Tibial artery (tissue), 4 donors: ENCODE measurements around the gene LRRTM4.

Experiments
- DNase-seq, 2 donors: peaks; one replicate each; pipeline ENCODE4 v3.0.0-alpha.2; 2019
- H3K27ac ChIP-seq, 2 donors: fragments of 200-600 bp; sonication (generic) in 1 of 2; 1 replicate in 1 of 2; 2 replicates in 1 of 2; pipeline ENCODE4 v1.5.1; 2018 to 2019; ENCODE audit warnings: mild to moderate bottlenecking in 1 of 2
- H3K27me3 ChIP-seq, 2 donors: fragments of 200-600 bp; sonication (generic) in 1 of 2; one replicate each; pipeline versions ENCODE4 v1.5.1 to v1.6.0; 2016 to 2019
- H3K36me3 ChIP-seq, 3 donors: fragments of 200-600 bp; sonication (generic) in 2 of 3; one replicate each; pipeline ENCODE4 v1.5.1; 2016 to 2019; ENCODE audit warnings: mild to moderate bottlenecking in 2 of 3
- H3K4me1 ChIP-seq, 4 donors: fragments of 200-600 bp; sonication (generic) in 2 of 4; 1 replicate in 3 of 4; 2 replicates in 1 of 4; pipeline ENCODE4 v1.5.1; 2016 to 2019
- H3K4me3 ChIP-seq, 2 donors: fragments of 200-600 bp; sonication (generic) in 1 of 2; 1 replicate in 1 of 2; 2 replicates in 1 of 2; pipeline ENCODE4 v1.5.1; 2018 to 2019; ENCODE audit warnings: mild to moderate bottlenecking in 2 of 2
- H3K9me3 ChIP-seq, 3 donors: fragments of 200-600 bp; sonication (generic) in 1 of 3; one replicate each; pipeline ENCODE4 v1.5.1; 2016 to 2019
- intact Hi-C: fragments of 100-400 bp; cut with DNase I; formaldehyde crosslinking; loops from one replicate; pipeline ENCODE4 v1.15.0; 2023; ENCODE audit warnings: low total_unique reads
- TF ChIP-seq, protein P1 (sequence below), 2 experiments: fragments of 200-600 bp in 1 of 2; fragments of 450-650 bp in 1 of 2; IDR thresholded peaks; one replicate each; pipeline ENCODE4 v1.5.1; 2017 to 2019; ENCODE audit warnings: antibody characterized with exemption in 2 of 2, mild to moderate bottlenecking in 1 of 2, moderate library complexity in 1 of 2

Gene LRRTM4

GRCh38 chr2:76985387-76986136 lies 536.6 kb downstream of the LRRTM4 start:
- no peaks in the 10 kb centered on the region for H3K4me1 ChIP-seq
- intact Hi-C loops, result no loop called here
- H3K36me3 ChIP-seq, result no peaks in the 10 kb centered on the region
- DNase-seq, result no peak
- no peaks in the 10 kb centered on the region for H3K27me3 ChIP-seq
- H3K27ac ChIP-seq, result no peak overlapping the region
- TF ChIP-seq, protein P1, sequence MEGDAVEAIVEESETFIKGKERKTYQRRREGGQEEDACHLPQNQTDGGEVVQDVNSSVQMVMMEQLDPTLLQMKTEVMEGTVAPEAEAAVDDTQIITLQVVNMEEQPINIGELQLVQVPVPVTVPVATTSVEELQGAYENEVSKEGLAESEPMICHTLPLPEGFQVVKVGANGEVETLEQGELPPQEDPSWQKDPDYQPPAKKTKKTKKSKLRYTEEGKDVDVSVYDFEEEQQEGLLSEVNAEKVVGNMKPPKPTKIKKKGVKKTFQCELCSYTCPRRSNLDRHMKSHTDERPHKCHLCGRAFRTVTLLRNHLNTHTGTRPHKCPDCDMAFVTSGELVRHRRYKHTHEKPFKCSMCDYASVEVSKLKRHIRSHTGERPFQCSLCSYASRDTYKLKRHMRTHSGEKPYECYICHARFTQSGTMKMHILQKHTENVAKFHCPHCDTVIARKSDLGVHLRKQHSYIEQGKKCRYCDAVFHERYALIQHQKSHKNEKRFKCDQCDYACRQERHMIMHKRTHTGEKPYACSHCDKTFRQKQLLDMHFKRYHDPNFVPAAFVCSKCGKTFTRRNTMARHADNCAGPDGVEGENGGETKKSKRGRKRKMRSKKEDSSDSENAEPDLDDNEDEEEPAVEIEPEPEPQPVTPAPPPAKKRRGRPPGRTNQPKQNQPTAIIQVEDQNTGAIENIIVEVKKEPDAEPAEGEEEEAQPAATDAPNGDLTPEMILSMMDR (IDR thresholded peaks at IDR 0.05), result no peak
- H3K9me3 ChIP-seq, result no peaks in the 10 kb centered on the region
- no peak overlapping the region for H3K4me3 ChIP-seq

DNA sequence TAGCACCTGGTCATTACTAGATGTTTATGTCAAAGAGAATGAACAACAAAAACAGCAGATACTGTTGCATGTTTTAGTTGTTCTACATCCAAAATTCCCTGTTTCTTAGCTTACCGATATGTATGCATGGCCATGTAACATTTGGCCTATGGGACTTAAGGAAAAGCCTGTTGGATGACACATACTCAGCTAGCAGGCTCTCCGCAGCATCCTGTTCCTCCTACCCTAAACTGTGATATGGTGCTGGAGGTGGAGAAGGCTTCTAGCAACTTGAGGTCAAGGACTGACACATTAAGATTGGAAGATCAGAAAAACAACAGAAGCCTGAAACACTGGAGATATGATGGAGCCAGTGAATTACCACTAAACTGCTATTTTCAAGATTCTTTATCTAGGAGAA lies 537.8 kb downstream of the LRRTM4 start:
- Histone ChIP-seq H3K27ac (no peak overlapping the region), H3K9me3 (no peaks in the 10 kb centered on the region), H3K4me3 (no peak overlapping the region), H3K27me3 (no peaks in the 10 kb centered on the region), H3K4me1 (no peaks in the 10 kb centered on the region), H3K36me3 (no peaks in the 10 kb centered on the region)
- DNase-seq, result no peak
- TF ChIP-seq, protein P1 (IDR thresholded peaks at IDR 0.05), result no peak
- intact Hi-C loops, result no loop called here

- Histone ChIP-seq H3K27ac (no peak overlapping the region), H3K4me1 (no peaks in the 10 kb centered on the region), H3K36me3 (no peaks in the 10 kb centered on the region), H3K9me3 (no peaks in the 10 kb centered on the region), H3K4me3 (no peak overlapping the region), H3K27me3 (no peaks in the 10 kb centered on the region)
- intact Hi-C loops, result no loop called here
- DNase-seq, result no peak
- TF ChIP-seq, protein P1 (IDR thresholded peaks at IDR 0.05), result no peak
Observed at GRCh38 chr2:76980067-76980787, 541.9 kb downstream of the LRRTM4 start.

GRCh38 chr2:76977846-76978727 lies 544.1 kb downstream of the LRRTM4 start:
- H3K4me1 ChIP-seq, result no peaks in the 10 kb centered on the region
- no peak overlapping the region for H3K27ac ChIP-seq
- H3K36me3 ChIP-seq, result no peaks in the 10 kb centered on the region
- no peaks in the 10 kb centered on the region for H3K9me3 ChIP-seq
- no peaks in the 10 kb centered on the region for H3K27me3 ChIP-seq
- TF ChIP-seq, protein P1 (IDR thresholded peaks at IDR 0.05), result no peak
- no peak for DNase-seq
- H3K4me3 ChIP-seq, result no peak overlapping the region
- intact Hi-C loops, result loop anchor here (5.0 kb wide), 1 partner anchor 956 kb away; no protein-coding TSS in a partner anchor

DNA sequence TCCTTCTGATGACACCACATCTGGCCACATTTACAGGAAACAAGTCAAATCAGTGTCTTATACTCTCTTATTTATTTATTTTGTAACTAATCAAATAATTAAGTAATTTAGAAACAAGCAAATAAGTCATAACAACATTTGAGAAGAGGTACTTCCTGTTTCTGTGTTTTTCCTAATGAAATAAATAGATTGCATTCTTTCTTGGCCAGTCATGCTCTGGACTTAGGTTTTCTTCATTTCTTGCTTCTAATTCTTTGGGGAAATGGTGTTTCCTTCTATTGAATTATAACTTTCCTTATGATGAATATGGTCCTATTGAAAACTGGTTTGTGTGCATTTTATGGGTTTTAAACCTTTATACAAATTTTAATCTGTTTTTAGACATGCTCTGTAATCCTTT lies 546.4 kb downstream of the LRRTM4 start:
- Histone ChIP-seq H3K4me3 (no peak overlapping the region), H3K4me1 (no peaks in the 10 kb centered on the region), H3K36me3 (no peaks in the 10 kb centered on the region), H3K27ac (no peak overlapping the region), H3K27me3 (no peaks in the 10 kb centered on the region), H3K9me3 (no peaks in the 10 kb centered on the region)
- no peak for DNase-seq
- TF ChIP-seq, protein P1 (IDR thresholded peaks at IDR 0.05), result no peak
- intact Hi-C loops, result loop anchor here (5.0 kb wide), 1 partner anchor 953 kb away; no protein-coding TSS in a partner anchor
